A549 (cell line): ENCODE measurements around the gene POLE. TPM values are rescaled to one million over a fixed set of nuclear protein-coding genes. Genes with fewer than 3 reads are reported as not detected.

Experiments used
- ATAC-seq, 2 experiments: fragments of 200-7000 bp in 1 of 2; fragments of >200 bp in 1 of 2; cut with Nextera tagmentation in 1 of 2; cut with Tn5 transposase in 1 of 2; 3 replicates each; pipeline versions ENCODE4 v1.8.0 to v1.9.1; 2018 to 2020; ENCODE audit warnings: mild to moderate bottlenecking in 1 of 2, moderate library complexity in 1 of 2
- CTCF ChIA-PET: fragments of 300-600 bp; sonication (Branson Sonifier 250); formaldehyde crosslinking; extraction: SDS; loops from one replicate; lab custom pipeline; 2021; ENCODE audit warnings: antibody characterized with exemption, inconsistent platforms; lab: Yijun Ruan, JAX
- POLR2A ChIA-PET: fragments of 350-600 bp; formaldehyde crosslinking; extraction: SDS; loops from one replicate; lab custom pipeline; 2021; ENCODE audit warnings: antibody characterized with exemption, inconsistent platforms; lab: Yijun Ruan, JAX
- DNase-seq, 2 experiments: peaks; one replicate each; pipeline versions ENCODE4 v3.0.0 to v3.0.0-alpha.2; 2011 to 2016; ENCODE audit warnings: low read depth in 1 of 2, low spot score in 1 of 2
- FAIRE-seq: peaks from 2 replicates; lab custom pipeline; 2011; peaks lifted over from hg19 to GRCh38; lab: Jason Lieb, UNC
- H3K27ac ChIP-seq, 2 experiments: fragments of >200 bp; sonication (Bioruptor Twin); formaldehyde crosslinking; 3 replicates each; pipeline ENCODE4 v1.5.1; 2016 to 2017
- H3K4me1 ChIP-seq: fragments of >200 bp; sonication (Bioruptor Twin); formaldehyde crosslinking; 3 replicates; pipeline ENCODE4 v1.6.1; 2016
- H3K4me2 ChIP-seq: fragments of >200 bp; sonication (Bioruptor Twin); formaldehyde crosslinking; 3 replicates; pipeline ENCODE4 v1.6.1; 2016
- H3K4me3 ChIP-seq: fragments of >200 bp; sonication (Bioruptor Twin); formaldehyde crosslinking; 3 replicates; pipeline ENCODE4 v1.5.1; 2016
- H3K9me3 ChIP-seq: fragments of >200 bp; sonication (Bioruptor Twin); formaldehyde crosslinking; 3 replicates; pipeline ENCODE4 v1.6.1; 2016
- ATOH8 ChIP-seq: fragments of 250-450 bp; sonication (Bioruptor Pico); IDR thresholded peaks from 2 replicates; pipeline ENCODE4 v1.5.0; 2020; ENCODE audit warnings: low read depth, mild to moderate bottlenecking, moderate library complexity
- CBX8 ChIP-seq: fragments of 200-600 bp; sonication (generic); IDR thresholded peaks from 2 replicates; pipeline ENCODE4 v1.6.1; 2016
- E2F6 ChIP-seq: IDR thresholded peaks from 2 replicates; pipeline ENCODE4 v1.6.1; 2012; ENCODE audit warnings: low read depth, borderline replicate concordance
- EHMT2 ChIP-seq: fragments of 200-600 bp; sonication (generic); IDR thresholded peaks from 2 replicates; pipeline ENCODE4 v1.6.1; 2016; ENCODE audit warnings: antibody characterized with exemption, low read depth, mild to moderate bottlenecking, moderate library complexity
- ELK1 ChIP-seq: fragments of 150-350 bp; IDR thresholded peaks from 2 replicates; pipeline ENCODE4 v1.6.1; 2014; ENCODE audit warnings: low read depth, mild to moderate bottlenecking, low read length
- EP300 ChIP-seq, 2 experiments: fragments of >200 bp; sonication (Bioruptor Twin); formaldehyde crosslinking; IDR thresholded peaks; 2 replicates in 1 of 2; 3 replicates in 1 of 2; pipeline ENCODE4 v1.6.1; 2016 to 2017
- GATA3 ChIP-seq: IDR thresholded peaks from 2 replicates; pipeline ENCODE4 v1.6.1; 2012; ENCODE audit warnings: borderline replicate concordance
- HEYL ChIP-seq: fragments of 250-450 bp; sonication (Bioruptor Pico); IDR thresholded peaks from 2 replicates; pipeline ENCODE4 v1.8.0; 2021; ENCODE audit warnings: mild to moderate bottlenecking, moderate library complexity
- HOXB13 ChIP-seq: fragments of 250-450 bp; sonication (Bioruptor Pico); IDR thresholded peaks from 2 replicates; pipeline ENCODE4 v1.5.0; 2020; ENCODE audit warnings: low read depth, mild to moderate bottlenecking, moderate library complexity
- HOXB5 ChIP-seq: fragments of 250-450 bp; sonication (Bioruptor Pico); IDR thresholded peaks from 2 replicates; pipeline ENCODE4 v1.5.0; 2020; ENCODE audit warnings: mild to moderate bottlenecking, moderate library complexity
- MAFK ChIP-seq: fragments of 450-650 bp; IDR thresholded peaks from 2 replicates; pipeline ENCODE4 v1.6.1; 2014; ENCODE audit not compliant: partially characterized antibody
- NFE2L2 ChIP-seq: fragments of 150-350 bp; conservative IDR thresholded peaks from 2 replicates; pipeline ENCODE4 v1.6.1; 2014; ENCODE audit warnings: low read length
- NR3C1 ChIP-seq: fragments of >200 bp; sonication (Bioruptor Twin); formaldehyde crosslinking; IDR thresholded peaks from 3 replicates; pipeline ENCODE4 v1.6.1; 2017
- RCOR1 ChIP-seq: fragments of 150-350 bp; IDR thresholded peaks from 2 replicates; pipeline ENCODE4 v1.6.1; 2014; ENCODE audit warnings: antibody characterized with exemption, low read length, low read depth
- RFX5 ChIP-seq: fragments of 450-650 bp; IDR thresholded peaks from 2 replicates; pipeline ENCODE4 v1.7.1; 2014; ENCODE audit warnings: antibody characterized with exemption, mild to moderate bottlenecking, moderate library complexity
- RNF2 ChIP-seq: fragments of 200-600 bp; sonication (generic); IDR thresholded peaks from 2 replicates; pipeline ENCODE4 v1.6.1; 2016; ENCODE audit warnings: low read depth, mild to moderate bottlenecking, antibody characterized with exemption, moderate library complexity, borderline replicate concordance
- SMC3 ChIP-seq: fragments of >200 bp; sonication (Bioruptor Twin); formaldehyde crosslinking; IDR thresholded peaks from 3 replicates; pipeline ENCODE4 v1.6.1; 2018; ENCODE audit warnings: inconsistent platforms
- ZC3H11A ChIP-seq: fragments of 450-650 bp; IDR thresholded peaks from 2 replicates; pipeline ENCODE4 v1.6.1; 2014; ENCODE audit warnings: antibody characterized with exemption, mild to moderate bottlenecking
- ZFP36 ChIP-seq: fragments of 450-650 bp; IDR thresholded peaks from 2 replicates; pipeline ENCODE4 v1.6.1; 2014; ENCODE audit warnings: borderline replicate concordance; ENCODE audit not compliant: partially characterized antibody
- WGBS: methylation state at CpG from one replicate; pipeline ENCODE4 v1.1.6; 2017; ENCODE audit errors: missing lambda C conversion rate; 5-methylcytosine and 5-hydroxymethylcytosine counted together
- polyA plus RNA-seq, 4 experiments: library from polyadenylated mRNA; depleted of rRNA in 3 of 4; stranded (reverse); fragments of >200 nt; fragmentation: RNase III in 1 of 4; extraction: RNeasy Plus Mini Kit Qiagen cat#74134 plus additional on column Dnase treatment in 1 of 4; gene quantifications; 2 replicates in 3 of 4; 3 replicates in 1 of 4; pipeline ENCODE4 v1.2.3, GENCODE V29; 2011 to 2017

Gene POLE
- polyA plus RNA-seq, 2 of the 4 experiments (the other 2 are of a cell fraction) = 28.9 to 67.2 TPM

- H3K4me2 ChIP-seq = no peak overlapping the region
- H3K4me3 ChIP-seq = no peak overlapping the region
- WGBS = 75% methylated on average over 17 of the region's 18 CpGs
- H3K27ac ChIP-seq = no peak overlapping the region
- ChIA-PET POLR2A (no interaction called here), CTCF (interaction anchor here (1.0 to 3.7 kb wide), 6 partner anchors 9 to 442 kb away, joined by 3 to 13 read pairs (median 3); no protein-coding TSS in a partner anchor)
- peak in 1 of 2 experiments; percentile 39 for DNase-seq
- H3K9me3 ChIP-seq = no peaks in the 10 kb centered on the region
- no peak for TF ChIP-seq ZC3H11A
- TF ChIP-seq ATOH8 = no peak
- no peak for TF ChIP-seq ELK1
- TF ChIP-seq MAFK = no peak
- TF ChIP-seq HOXB5 = no peak
- no peak for TF ChIP-seq CBX8
- peaks cover 11% of the 10 kb centered on the region; the same call in 1 of the 3 replicates for H3K4me1 ChIP-seq
- ATAC-seq = no peak
- FAIRE-seq = no peak
Observed at GRCh38 chr12:132596016-132596415, 91.1 kb downstream of the POLE start.

GRCh38 chr12:132595183-132595582, 92.0 kb downstream of the POLE start:
- no peak for ATAC-seq
- CTCF ChIA-PET = interaction anchor here (1.0 to 3.7 kb wide), 7 partner anchors 9 to 442 kb away, joined by 3 to 13 read pairs (median 3); no protein-coding TSS in a partner anchor
- POLR2A ChIA-PET = no interaction called here
- TF ChIP-seq GATA3 (no peak), RFX5 (no peak), RCOR1 (no peak), EP300 (IDR thresholded peaks at IDR 0.05) (no peak), RNF2 (no peak)
- TF ChIP-seq, all 56 proteins: peak for 0
- H3K4me1 ChIP-seq = 0 out of 3 replicates have a peak, but pooled peaks cover 6% of the 10 kb centered on the region
- FAIRE-seq (no peak), DNase-seq (no peak)
- WGBS = 77% methylated on average over 11 of the region's 11 CpGs
- no peak overlapping the region for H3K4me2 ChIP-seq
- no peak overlapping the region for H3K4me3 ChIP-seq
- H3K27ac ChIP-seq = no peak overlapping the region
- no peaks in the 10 kb centered on the region for H3K9me3 ChIP-seq

GRCh38 chr12:132593938-132594358, 93.2 kb downstream of the POLE start:
- under 1% methylated on average over 11 of the region's 11 CpGs for WGBS
- H3K4me3 ChIP-seq = no peak overlapping the region
- H3K4me1 ChIP-seq = 0 out of 3 replicates have a peak, but pooled peaks cover 3% of the 10 kb centered on the region
- ChIA-PET POLR2A (no interaction called here), CTCF (interaction anchor here (0.7 to 3.7 kb wide), 6 partner anchors 13 to 96 kb away, joined by 3 to 13 read pairs (median 3); partner anchors contain the start of gene P2RX2)
- FAIRE-seq (peak; percentile 92), DNase-seq (peak; percentile 92 to 98), ATAC-seq (peak; percentile 95 to 99)
- TF ChIP-seq ZC3H11A (no peak), MAFK (no peak), HOXB13 (CRISPR knock-in tag) (no peak), NFE2L2 (no peak), SMC3 (no peak)
- no peak overlapping the region for H3K27ac ChIP-seq
- H3K4me2 ChIP-seq = peak overlapping the region; percentile 68
- no peaks in the 10 kb centered on the region for H3K9me3 ChIP-seq

- Histone ChIP-seq H3K9me3 (no peaks in the 10 kb centered on the region), H3K4me1 (0 out of 3 replicates have a peak, but pooled peaks cover 3% of the 10 kb centered on the region), H3K4me3 (no peak overlapping the region), H3K4me2 (peak overlapping the region; percentile 68), H3K27ac (0 out of 6 replicates have a peak overlapping the region, but pooled peaks of 1 of the 2 experiments have one; percentile 7)
- ChIA-PET CTCF (interaction anchor here (1.4 to 3.7 kb wide), 2 partner anchors 21 to 179 kb away, joined by 7 to 13 read pairs; no protein-coding TSS in a partner anchor), POLR2A (no interaction called here)
- no peak for FAIRE-seq
- TF ChIP-seq ZFP36 (no peak), HEYL (no peak), E2F6 (no peak), HOXB13 (CRISPR knock-in tag) (no peak), ZC3H11A (no peak), EHMT2 (no peak), NR3C1 (no peak)
- no peak for DNase-seq
- ATAC-seq = peak in 1 of 2 experiments; percentile 0; a peak in 1 of 6 replicates
- WGBS = 40% methylated on average over 17 of the region's 18 CpGs
Observed at GRCh38 chr12:132593521-132593920, 93.6 kb downstream of the POLE start.
